ENCODE results near the gene NPIPA5.
"Not testable (repeated sequence)": the region's sequence is repeated elsewhere in the genome, so short reads cannot be mapped to it uniquely, and the experiment has no call there.

- not testable (repeated sequence) for TF ChIP-seq CTCF, POLR2AphosphoS5, POLR2A (IDR thresholded peaks at IDR 0.05)
Measured at GRCh38 chr16:15393025-15393424, 14.9 kb upstream of the NPIPA5 start.

Measured in sigmoid colon (tissue), 4 donors.